ENCODE results near the gene TENT5C.

The TENT5C gene

GRCh38 chr1:117657031-117657430 is 51.2 kb downstream of the TENT5C start:
- Histone ChIP-seq H3K27me3 (ENCODE audit: control insufficient read depth, low read length) (0 out of 2 replicates have a peak, but pooled peaks cover 3% of the 10 kb centered on the region), H3F3A (ENCODE audit: control insufficient read depth, insufficient read depth) (no peaks in the 10 kb centered on the region), H3K4me2 (ENCODE audit: low read length) (no peak overlapping the region), H3K4me3 (ENCODE audit: low read length) (no peak overlapping the region), H3K4me1 (ENCODE audit: control insufficient read depth, low read length) (peaks cover 54% of the 10 kb centered on the region), H4K20me1 (ENCODE audit: control insufficient read depth, insufficient read depth, low read depth, low read length) (no peaks in the 10 kb centered on the region), H3K79me2 (ENCODE audit: control insufficient read depth, low read length) (no peaks in the 10 kb centered on the region), H3K9me3 (ENCODE audit: control insufficient read depth, insufficient read depth, low read length) (no peaks in the 10 kb centered on the region), H3K27ac (ENCODE audit: low read depth, low read length) (no peak overlapping the region), H3K9me2 (replicated peaks; ENCODE audit: control insufficient read depth, low read length) (no peaks in the 10 kb centered on the region), H3K36me3 (ENCODE audit: control insufficient read depth, low read length) (peaks cover 8% of the 10 kb centered on the region; the same call in 1 of the 2 replicates)
- TF ChIP-seq EZH2phosphoT487 (IDR thresholded peaks at IDR 0.05; ENCODE audit: borderline replicate concordance, low read length) = no peak
- no peak for TF ChIP-seq CTCF (IDR thresholded peaks at IDR 0.05; ENCODE audit: low read depth, low read length, poor library complexity, severe bottlenecking)

- peaks cover 54% of the 10 kb centered on the region for H3K4me1 ChIP-seq (ENCODE audit: control insufficient read depth, low read length)
- no peak overlapping the region for H3K27ac ChIP-seq (ENCODE audit: low read depth, low read length)
- no peak for TF ChIP-seq EZH2phosphoT487 (IDR thresholded peaks at IDR 0.05; ENCODE audit: borderline replicate concordance, low read length)
- no peak for TF ChIP-seq CTCF (IDR thresholded peaks at IDR 0.05; ENCODE audit: low read depth, low read length, poor library complexity, severe bottlenecking)
- no peaks in the 10 kb centered on the region for H3K79me2 ChIP-seq (ENCODE audit: control insufficient read depth, low read length)
- peaks cover 8% of the 10 kb centered on the region; the same call in 1 of the 2 replicates for H3K36me3 ChIP-seq (ENCODE audit: control insufficient read depth, low read length)
- H4K20me1 ChIP-seq (ENCODE audit: control insufficient read depth, insufficient read depth, low read depth, low read length) = no peaks in the 10 kb centered on the region
- H3F3A ChIP-seq (ENCODE audit: control insufficient read depth, insufficient read depth) = no peaks in the 10 kb centered on the region
- H3K9me3 ChIP-seq (ENCODE audit: control insufficient read depth, insufficient read depth, low read length) = no peaks in the 10 kb centered on the region
- H3K4me3 ChIP-seq (ENCODE audit: low read length) = no peak overlapping the region
- peak overlapping the region; percentile 33; the same call in 1 of the 2 replicates for H3K4me2 ChIP-seq (ENCODE audit: low read length)
- no peaks in the 10 kb centered on the region for H3K9me2 ChIP-seq (replicated peaks; ENCODE audit: control insufficient read depth, low read length)
- H3K27me3 ChIP-seq (ENCODE audit: control insufficient read depth, low read length) = 0 out of 2 replicates have a peak, but pooled peaks cover 3% of the 10 kb centered on the region
These were observed 52.3 kb downstream of the TENT5C start for GRCh38 chr1:117657949-117658660.

- no peaks in the 10 kb centered on the region for H3F3A ChIP-seq (ENCODE audit: control insufficient read depth, insufficient read depth)
- no peak overlapping the region for H3K4me3 ChIP-seq (ENCODE audit: low read length)
- H4K20me1 ChIP-seq (ENCODE audit: control insufficient read depth, insufficient read depth, low read depth, low read length) = no peaks in the 10 kb centered on the region
- no peak overlapping the region for H3K27ac ChIP-seq (ENCODE audit: low read depth, low read length)
- no peak for TF ChIP-seq CTCF (IDR thresholded peaks at IDR 0.05; ENCODE audit: low read depth, low read length, poor library complexity, severe bottlenecking)
- no peak for TF ChIP-seq EZH2phosphoT487 (IDR thresholded peaks at IDR 0.05; ENCODE audit: borderline replicate concordance, low read length)
- H3K79me2 ChIP-seq (ENCODE audit: control insufficient read depth, low read length) = no peaks in the 10 kb centered on the region
- peaks cover 8% of the 10 kb centered on the region; the same call in 1 of the 2 replicates for H3K36me3 ChIP-seq (ENCODE audit: control insufficient read depth, low read length)
- H3K9me2 ChIP-seq (replicated peaks; ENCODE audit: control insufficient read depth, low read length) = no peaks in the 10 kb centered on the region
- H3K4me1 ChIP-seq (ENCODE audit: control insufficient read depth, low read length) = peaks cover 54% of the 10 kb centered on the region
- H3K4me2 ChIP-seq (ENCODE audit: low read length) = peak overlapping the region; percentile 33; the same call in 1 of the 2 replicates
- H3K27me3 ChIP-seq (ENCODE audit: control insufficient read depth, low read length) = 0 out of 2 replicates have a peak, but pooled peaks cover 3% of the 10 kb centered on the region
- H3K9me3 ChIP-seq (ENCODE audit: control insufficient read depth, insufficient read depth, low read length) = no peaks in the 10 kb centered on the region
These were observed 52.8 kb downstream of the TENT5C start for GRCh38 chr1:117658676-117659075.

Data from DOHH2 (cell line).